Tibial nerve (tissue), 4 donors: ENCODE measurements around the gene HEPACAM2.

Experiments used
- CTCF ChIP-seq, 5 experiments: fragments of 200-600 bp in 3 of 5; fragments of 450-650 bp in 2 of 5; sonication (generic) in 3 of 5; IDR thresholded peaks; one replicate each; pipeline ENCODE4 v1.5.1; 2016 to 2019; ENCODE audit warnings: antibody characterized with exemption in 5 of 5, mild to moderate bottlenecking in 3 of 5, moderate library complexity in 2 of 5
- EP300 ChIP-seq, 2 donors: sonication (generic); formaldehyde crosslinking; IDR thresholded peaks; one replicate each; pipeline ENCODE4 v1.6.1; 2017; ENCODE audit warnings: antibody characterized with exemption in 2 of 2, mild to moderate bottlenecking in 1 of 2

- no peak for TF ChIP-seq CTCF (IDR thresholded peaks at IDR 0.05)
- no peak for TF ChIP-seq EP300 (IDR thresholded peaks at IDR 0.05)
Observed at GRCh38 chr7:93212881-93213280, 13.4 kb downstream of the HEPACAM2 start.
